ENCODE results near the gene PHLPP1.

DNA sequence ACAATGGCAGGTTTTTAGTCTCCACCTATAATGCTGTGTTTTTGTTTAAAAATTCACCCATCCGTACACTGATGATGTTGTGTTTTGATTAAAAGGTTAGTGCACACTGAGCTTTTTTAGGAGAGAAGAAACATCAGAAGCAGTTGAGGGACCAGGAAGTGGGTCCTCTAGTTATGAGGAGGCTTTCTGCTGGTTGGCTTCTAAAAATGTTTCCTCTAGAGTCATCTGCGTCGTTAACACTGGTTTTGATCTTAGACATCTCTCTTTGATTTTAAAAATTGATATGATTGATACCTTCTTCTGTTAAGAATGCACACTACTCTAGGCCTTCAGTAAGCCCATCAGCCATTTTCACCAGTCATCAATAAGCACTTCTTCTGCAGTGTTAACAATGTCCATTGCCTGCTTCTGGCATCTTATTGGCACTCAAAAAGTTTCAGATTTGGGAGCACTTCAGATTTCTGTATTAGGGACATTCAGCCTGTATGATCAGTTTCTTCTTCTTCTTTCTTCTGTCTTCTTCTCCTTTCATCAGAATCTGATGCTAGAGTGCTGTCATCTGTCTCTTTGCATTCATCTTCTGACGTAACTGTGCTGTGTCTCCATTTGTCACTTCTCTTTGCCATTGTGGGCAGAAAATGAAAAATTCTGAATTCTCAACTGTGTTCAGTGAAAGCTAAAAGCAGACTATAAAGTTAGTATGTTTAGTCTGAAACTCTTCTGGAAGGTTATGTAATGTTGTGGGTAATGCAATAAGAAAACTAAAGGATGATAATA lies 56.3 kb downstream of the PHLPP1 start:
- TF ChIP-seq, protein P1, sequence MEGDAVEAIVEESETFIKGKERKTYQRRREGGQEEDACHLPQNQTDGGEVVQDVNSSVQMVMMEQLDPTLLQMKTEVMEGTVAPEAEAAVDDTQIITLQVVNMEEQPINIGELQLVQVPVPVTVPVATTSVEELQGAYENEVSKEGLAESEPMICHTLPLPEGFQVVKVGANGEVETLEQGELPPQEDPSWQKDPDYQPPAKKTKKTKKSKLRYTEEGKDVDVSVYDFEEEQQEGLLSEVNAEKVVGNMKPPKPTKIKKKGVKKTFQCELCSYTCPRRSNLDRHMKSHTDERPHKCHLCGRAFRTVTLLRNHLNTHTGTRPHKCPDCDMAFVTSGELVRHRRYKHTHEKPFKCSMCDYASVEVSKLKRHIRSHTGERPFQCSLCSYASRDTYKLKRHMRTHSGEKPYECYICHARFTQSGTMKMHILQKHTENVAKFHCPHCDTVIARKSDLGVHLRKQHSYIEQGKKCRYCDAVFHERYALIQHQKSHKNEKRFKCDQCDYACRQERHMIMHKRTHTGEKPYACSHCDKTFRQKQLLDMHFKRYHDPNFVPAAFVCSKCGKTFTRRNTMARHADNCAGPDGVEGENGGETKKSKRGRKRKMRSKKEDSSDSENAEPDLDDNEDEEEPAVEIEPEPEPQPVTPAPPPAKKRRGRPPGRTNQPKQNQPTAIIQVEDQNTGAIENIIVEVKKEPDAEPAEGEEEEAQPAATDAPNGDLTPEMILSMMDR (IDR thresholded peaks at IDR 0.05 in 2 of 3, conservative IDR thresholded peaks at IDR 0.05 in 1 of 3; ENCODE audit: borderline replicate concordance in 1 of 3, insufficient read depth in 1 of 3, low read depth in 2 of 3, low read length in 2 of 3) = no peak
- TF ChIP-seq CEBPB (IDR thresholded peaks at IDR 0.05; ENCODE audit: low read depth) = no peak
- no peak for TF ChIP-seq EZH2 (IDR thresholded peaks at IDR 0.05)
- TF ChIP-seq, protein P2, sequence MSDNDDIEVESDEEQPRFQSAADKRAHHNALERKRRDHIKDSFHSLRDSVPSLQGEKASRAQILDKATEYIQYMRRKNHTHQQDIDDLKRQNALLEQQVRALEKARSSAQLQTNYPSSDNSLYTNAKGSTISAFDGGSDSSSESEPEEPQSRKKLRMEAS (IDR thresholded peaks at IDR 0.05) = no peak
- no peak for TF ChIP-seq POLR2A (IDR thresholded peaks at IDR 0.05; ENCODE audit: borderline replicate concordance, extremely low read depth, insufficient read depth, insufficient read length)
- no peak for TF ChIP-seq POLR2AphosphoS5 (IDR thresholded peaks at IDR 0.05; ENCODE audit: low read depth, low read length)
- TF ChIP-seq YY1 (IDR thresholded peaks at IDR 0.05; ENCODE audit: extremely low read depth, insufficient replicate concordance, low read depth, low read length) = no peak
- no peak for TF ChIP-seq ZFX (IDR thresholded peaks at IDR 0.05)
- TF ChIP-seq, protein P3, sequence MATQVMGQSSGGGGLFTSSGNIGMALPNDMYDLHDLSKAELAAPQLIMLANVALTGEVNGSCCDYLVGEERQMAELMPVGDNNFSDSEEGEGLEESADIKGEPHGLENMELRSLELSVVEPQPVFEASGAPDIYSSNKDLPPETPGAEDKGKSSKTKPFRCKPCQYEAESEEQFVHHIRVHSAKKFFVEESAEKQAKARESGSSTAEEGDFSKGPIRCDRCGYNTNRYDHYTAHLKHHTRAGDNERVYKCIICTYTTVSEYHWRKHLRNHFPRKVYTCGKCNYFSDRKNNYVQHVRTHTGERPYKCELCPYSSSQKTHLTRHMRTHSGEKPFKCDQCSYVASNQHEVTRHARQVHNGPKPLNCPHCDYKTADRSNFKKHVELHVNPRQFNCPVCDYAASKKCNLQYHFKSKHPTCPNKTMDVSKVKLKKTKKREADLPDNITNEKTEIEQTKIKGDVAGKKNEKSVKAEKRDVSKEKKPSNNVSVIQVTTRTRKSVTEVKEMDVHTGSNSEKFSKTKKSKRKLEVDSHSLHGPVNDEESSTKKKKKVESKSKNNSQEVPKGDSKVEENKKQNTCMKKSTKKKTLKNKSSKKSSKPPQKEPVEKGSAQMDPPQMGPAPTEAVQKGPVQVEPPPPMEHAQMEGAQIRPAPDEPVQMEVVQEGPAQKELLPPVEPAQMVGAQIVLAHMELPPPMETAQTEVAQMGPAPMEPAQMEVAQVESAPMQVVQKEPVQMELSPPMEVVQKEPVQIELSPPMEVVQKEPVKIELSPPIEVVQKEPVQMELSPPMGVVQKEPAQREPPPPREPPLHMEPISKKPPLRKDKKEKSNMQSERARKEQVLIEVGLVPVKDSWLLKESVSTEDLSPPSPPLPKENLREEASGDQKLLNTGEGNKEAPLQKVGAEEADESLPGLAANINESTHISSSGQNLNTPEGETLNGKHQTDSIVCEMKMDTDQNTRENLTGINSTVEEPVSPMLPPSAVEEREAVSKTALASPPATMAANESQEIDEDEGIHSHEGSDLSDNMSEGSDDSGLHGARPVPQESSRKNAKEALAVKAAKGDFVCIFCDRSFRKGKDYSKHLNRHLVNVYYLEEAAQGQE (IDR thresholded peaks at IDR 0.05; ENCODE audit: low read depth) = no peak
- no peak for TF ChIP-seq RAD21 (IDR thresholded peaks at IDR 0.05; ENCODE audit: low read depth)
- TF ChIP-seq, protein P4, sequence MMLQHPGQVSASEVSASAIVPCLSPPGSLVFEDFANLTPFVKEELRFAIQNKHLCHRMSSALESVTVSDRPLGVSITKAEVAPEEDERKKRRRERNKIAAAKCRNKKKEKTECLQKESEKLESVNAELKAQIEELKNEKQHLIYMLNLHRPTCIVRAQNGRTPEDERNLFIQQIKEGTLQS (IDR thresholded peaks at IDR 0.05) = no peak
- TF ChIP-seq ZNF274 (IDR thresholded peaks at IDR 0.05; ENCODE audit: low read depth, low read length) = no peak
- TF ChIP-seq JUND (IDR thresholded peaks at IDR 0.05) = no peak
- TF ChIP-seq FOSL1 (IDR thresholded peaks at IDR 0.05; ENCODE audit: low read depth) = no peak

Data from HCT116 (cell line).